ENCODE results near the gene TSHZ2. TPM values are rescaled to one million over a fixed set of nuclear protein-coding genes. Genes with fewer than 3 reads are reported as not detected.

The TSHZ2 gene
- total and polyA plus RNA-seq, 2 of the 4 experiments (the other 2 are of a cell fraction): under 0.01 to 0.02 TPM

- CTCF ChIA-PET: no interaction called here
- no peak overlapping the region for H4K8ac ChIP-seq (ENCODE audit: low read depth in 2 of 2, low read length in 2 of 2)
- no peak overlapping the region for H3K4ac ChIP-seq (ENCODE audit: low read depth, low read length)
- H2BK15ac ChIP-seq (ENCODE audit: low read depth, low read length): no peak overlapping the region
- no peaks in the 10 kb centered on the region for H4K20me1 ChIP-seq (ENCODE audit: insufficient read depth, low read length)
- H2BK120ac ChIP-seq (ENCODE audit: low read depth, low read length): no peak overlapping the region
- H3K4me2 ChIP-seq (ENCODE audit: low read depth, low read length): no peak overlapping the region
- no peak overlapping the region for H2BK20ac ChIP-seq (ENCODE audit: low read depth, low read length)
- no peak overlapping the region for H3K14ac ChIP-seq (replicated peaks; ENCODE audit: low read depth, low read length)
- in situ Hi-C loops (cut with MboI; ENCODE audit: low sequenced_read_pairs) (no loop called here), intact Hi-C loops (cut with micrococcal nuclease) (no loop called here), dilution Hi-C loops (cut with HindIII; ENCODE audit: low sequenced_read_pairs, unreplicated experiment) (no loop called here)
- ATAC-seq (ENCODE audit: low read depth) (no peak), DNase-seq (no peak)
- H2BK5ac ChIP-seq (ENCODE audit: low read depth, low read length, poor library complexity, severe bottlenecking): no peak overlapping the region
- no peaks in the 10 kb centered on the region for H3K9me3 ChIP-seq (ENCODE audit: control insufficient read depth, insufficient read depth, low read length)
- no peak overlapping the region for H3K4me3 ChIP-seq (ENCODE audit: insufficient read depth, low read depth, low read length)
- H3K18ac ChIP-seq (ENCODE audit: low read depth, low read length): no peak overlapping the region
- H3K36me3 ChIP-seq (ENCODE audit: control insufficient read depth, insufficient read depth, low read length): no peaks in the 10 kb centered on the region
- no peak overlapping the region for H4K5ac ChIP-seq (ENCODE audit: low read depth, low read length)
- H3K9ac ChIP-seq (ENCODE audit: low read depth, low read length): no peak overlapping the region
- no peaks in the 10 kb centered on the region for H3K79me1 ChIP-seq (ENCODE audit: low read depth in 1 of 2, low read length in 2 of 2)
- H3K9me1 ChIP-seq (ENCODE audit: insufficient read depth, low read length): no peaks in the 10 kb centered on the region
- no peak overlapping the region for H4K91ac ChIP-seq (ENCODE audit: insufficient read depth, low read depth, low read length)
- no peak overlapping the region for H2AK9ac ChIP-seq (replicated peaks; ENCODE audit: low read depth, low read length, poor library complexity)
- no peak overlapping the region for H3K23ac ChIP-seq (ENCODE audit: low read depth, low read length)
- no peak overlapping the region for H2AFZ ChIP-seq (replicated peaks; ENCODE audit: low read length, poor library complexity)
- no peaks in the 10 kb centered on the region for H3K4me1 ChIP-seq (ENCODE audit: control insufficient read depth, insufficient read depth, low read length)
- H3K56ac ChIP-seq (ENCODE audit: extremely low read depth, insufficient read depth, low read length): no peak overlapping the region
- no TSS peak for BruUV-seq (replicated peaks)
- 70% methylated on average over 2 of the region's 8 CpGs; no CpG with 5 or more reads in 1 of the 2 experiments for WGBS, 2 experiments (ENCODE audit: extremely low coverage in 2 of 2, insufficient read length in 1 of 2)
- POLR2A ChIA-PET (ENCODE audit: unreplicated experiment): no interaction called here
- no peak overlapping the region for H3K27ac ChIP-seq (ENCODE audit: insufficient read depth, low read length)
- TF ChIP-seq BHLHE40 (IDR thresholded peaks at IDR 0.05; ENCODE audit: low read depth, low read length): no peak
- TF ChIP-seq POLR2A (IDR thresholded peaks at IDR 0.05; ENCODE audit: low read depth, low read length): no peak
- TF ChIP-seq RFX5 (IDR thresholded peaks at IDR 0.05; ENCODE audit: low read depth, low read length): no peak
- no peak for TF ChIP-seq MXI1 (IDR thresholded peaks at IDR 0.05; ENCODE audit: borderline replicate concordance, low read depth, low read length)
- no peak for TF ChIP-seq ELK1 (IDR thresholded peaks at IDR 0.05; ENCODE audit: borderline replicate concordance, low read depth, low read length)
- no peak for TF ChIP-seq FOS (IDR thresholded peaks at IDR 0.05; ENCODE audit: low read depth, low read length)
- no peak for TF ChIP-seq MAFK (IDR thresholded peaks at IDR 0.05; ENCODE audit: low read depth, low read length)
- TF ChIP-seq MAZ (IDR thresholded peaks at IDR 0.05; ENCODE audit: borderline replicate concordance, low read depth, low read length): no peak
- no peak for TF ChIP-seq SMC3 (IDR thresholded peaks at IDR 0.05; ENCODE audit: low read depth, low read length)
- TF ChIP-seq CTCF (conservative IDR thresholded peaks at IDR 0.05; ENCODE audit: low read depth, low read length): no peak
- no peak for TF ChIP-seq RAD21 (IDR thresholded peaks at IDR 0.05; ENCODE audit: low read length)
- H3K27me3 ChIP-seq (ENCODE audit: control insufficient read depth, insufficient read depth, low read length): no peaks in the 10 kb centered on the region
- no peak overlapping the region for H2AK5ac ChIP-seq (ENCODE audit: low read depth, low read length)
Measured at GRCh38 chr20:53087037-53087777, 115.0 kb downstream of the TSHZ2 start.

Measured in IMR-90 (cell line).